BE2C (cell line): ENCODE results near the gene IRF2BPL.

Experiments
- DNase-seq: peaks from one replicate; pipeline ENCODE4 v3.0.0-alpha.2; 2020
- H3K27me3 ChIP-seq: fragments of 250-450 bp; sonication (Bioruptor Pico); 2 replicates; pipeline ENCODE4 v1.5.1; 2020; ENCODE audit warnings: mild to moderate bottlenecking
- H3K36me3 ChIP-seq: fragments of 250-450 bp; sonication (Bioruptor Pico); 2 replicates; pipeline ENCODE4 v1.5.1; 2020; ENCODE audit warnings: mild to moderate bottlenecking
- H3K4me1 ChIP-seq: fragments of 250-450 bp; sonication (Bioruptor Pico); 2 replicates; pipeline ENCODE4 v1.5.1; 2020
- H3K4me3 ChIP-seq: 2 replicates; pipeline ENCODE4 v1.5.1; 2011; ENCODE audit warnings: low read depth, low read length
- H3K9me3 ChIP-seq: fragments of 250-450 bp; sonication (Bioruptor Pico); 2 replicates; pipeline ENCODE4 v1.5.1; 2020
- TF ChIP-seq, protein P1 (sequence below): IDR thresholded peaks from 2 replicates; pipeline ENCODE4 v1.5.1; 2012; ENCODE audit warnings: mild to moderate bottlenecking, low read depth, low read length

Gene IRF2BPL

GRCh38 chr14:77017666-77018065 is 10.8 kb downstream of the IRF2BPL start:
- TF ChIP-seq, protein P1, sequence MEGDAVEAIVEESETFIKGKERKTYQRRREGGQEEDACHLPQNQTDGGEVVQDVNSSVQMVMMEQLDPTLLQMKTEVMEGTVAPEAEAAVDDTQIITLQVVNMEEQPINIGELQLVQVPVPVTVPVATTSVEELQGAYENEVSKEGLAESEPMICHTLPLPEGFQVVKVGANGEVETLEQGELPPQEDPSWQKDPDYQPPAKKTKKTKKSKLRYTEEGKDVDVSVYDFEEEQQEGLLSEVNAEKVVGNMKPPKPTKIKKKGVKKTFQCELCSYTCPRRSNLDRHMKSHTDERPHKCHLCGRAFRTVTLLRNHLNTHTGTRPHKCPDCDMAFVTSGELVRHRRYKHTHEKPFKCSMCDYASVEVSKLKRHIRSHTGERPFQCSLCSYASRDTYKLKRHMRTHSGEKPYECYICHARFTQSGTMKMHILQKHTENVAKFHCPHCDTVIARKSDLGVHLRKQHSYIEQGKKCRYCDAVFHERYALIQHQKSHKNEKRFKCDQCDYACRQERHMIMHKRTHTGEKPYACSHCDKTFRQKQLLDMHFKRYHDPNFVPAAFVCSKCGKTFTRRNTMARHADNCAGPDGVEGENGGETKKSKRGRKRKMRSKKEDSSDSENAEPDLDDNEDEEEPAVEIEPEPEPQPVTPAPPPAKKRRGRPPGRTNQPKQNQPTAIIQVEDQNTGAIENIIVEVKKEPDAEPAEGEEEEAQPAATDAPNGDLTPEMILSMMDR = no peak
- no peaks in the 10 kb centered on the region for H3K36me3 ChIP-seq
- H3K4me1 ChIP-seq = peaks cover 9% of the 10 kb centered on the region
- no peak for DNase-seq
- H3K27me3 ChIP-seq = no peaks in the 10 kb centered on the region
- no peak overlapping the region for H3K4me3 ChIP-seq
- no peaks in the 10 kb centered on the region for H3K9me3 ChIP-seq

- Histone ChIP-seq H3K4me3 (no peak overlapping the region), H3K9me3 (no peaks in the 10 kb centered on the region)
- TF ChIP-seq, protein P1 = no peak
Observed at GRCh38 chr14:77014734-77015133, 13.8 kb downstream of the IRF2BPL start.

GRCh38 chr14:77014004-77014604 is 14.4 kb downstream of the IRF2BPL start:
- TF ChIP-seq, protein P1 = no peak
- no peaks in the 10 kb centered on the region; the same call in 1 of the 2 replicates for H3K4me1 ChIP-seq
- no peak overlapping the region for H3K4me3 ChIP-seq
- H3K27me3 ChIP-seq = no peaks in the 10 kb centered on the region
- no peaks in the 10 kb centered on the region for H3K9me3 ChIP-seq
- no peaks in the 10 kb centered on the region for H3K36me3 ChIP-seq
- DNase-seq = peak; percentile 50

More at GRCh38 chr14:77014734-77015133, 13.8 kb downstream of the IRF2BPL start:
- Histone ChIP-seq H3K27me3 (no peaks in the 10 kb centered on the region), H3K36me3 (no peaks in the 10 kb centered on the region), H3K4me1 (no peaks in the 10 kb centered on the region; the same call in 1 of the 2 replicates)
- DNase-seq = no peak

- Histone ChIP-seq H3K27me3 (no peaks in the 10 kb centered on the region), H3K4me3 (no peak overlapping the region), H3K36me3 (no peaks in the 10 kb centered on the region), H3K4me1 (peaks cover 4% of the 10 kb centered on the region; the same call in 1 of the 2 replicates), H3K9me3 (no peaks in the 10 kb centered on the region)
- TF ChIP-seq, protein P1 = no peak
- no peak for DNase-seq
Observed at GRCh38 chr14:77012193-77012765, 16.2 kb downstream of the IRF2BPL start.

DNA sequence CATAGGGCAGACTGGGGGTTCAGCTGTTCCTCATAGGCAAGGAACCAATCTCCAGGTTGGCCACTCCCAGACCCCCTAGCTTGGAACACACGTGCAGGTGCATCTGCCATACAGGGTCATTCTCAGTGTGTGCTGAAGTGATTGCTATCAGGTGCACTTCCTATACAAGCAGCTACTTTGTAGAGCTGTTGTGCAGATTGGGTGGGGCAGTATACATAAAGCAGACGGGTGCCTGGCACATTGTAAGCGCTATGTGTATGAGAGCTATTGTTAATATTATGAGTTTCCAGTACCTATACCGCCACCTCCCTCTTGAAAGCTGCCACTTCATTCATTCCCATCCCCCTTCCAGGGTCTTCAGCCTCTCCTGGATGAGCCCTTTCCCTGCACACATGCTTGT is 17.3 kb downstream of the IRF2BPL start:
- Histone ChIP-seq H3K9me3 (no peaks in the 10 kb centered on the region), H3K4me1 (peaks cover 4% of the 10 kb centered on the region; the same call in 1 of the 2 replicates), H3K4me3 (no peak overlapping the region), H3K27me3 (no peaks in the 10 kb centered on the region), H3K36me3 (no peaks in the 10 kb centered on the region)
- no peak for DNase-seq
- TF ChIP-seq, protein P1 = no peak

GRCh38 chr14:77009014-77009413 is 19.5 kb downstream of the IRF2BPL start:
- no peak overlapping the region for H3K4me3 ChIP-seq
- H3K27me3 ChIP-seq = no peaks in the 10 kb centered on the region
- H3K4me1 ChIP-seq = peaks cover 4% of the 10 kb centered on the region; the same call in 1 of the 2 replicates
- no peak for DNase-seq
- TF ChIP-seq, protein P1 = no peak
- H3K36me3 ChIP-seq = no peaks in the 10 kb centered on the region
- H3K9me3 ChIP-seq = no peaks in the 10 kb centered on the region
